ENCODE measurements around the gene HUNK.

Gene HUNK

GRCh38 chr21:31898933-31899630 is 26.3 kb downstream of the HUNK start:
- no peak for DNase-seq

- no peak for DNase-seq
These were observed 27.5 kb downstream of the HUNK start for GRCh38 chr21:31900121-31900895.

GRCh38 chr21:31901315-31901714 is 28.5 kb downstream of the HUNK start:
- no peak for DNase-seq

- DNase-seq, result no peak
These were observed 29.6 kb downstream of the HUNK start for GRCh38 chr21:31902438-31902837.

- no peak for DNase-seq
These were observed 31.1 kb downstream of the HUNK start for GRCh38 chr21:31903896-31904295.

DNA sequence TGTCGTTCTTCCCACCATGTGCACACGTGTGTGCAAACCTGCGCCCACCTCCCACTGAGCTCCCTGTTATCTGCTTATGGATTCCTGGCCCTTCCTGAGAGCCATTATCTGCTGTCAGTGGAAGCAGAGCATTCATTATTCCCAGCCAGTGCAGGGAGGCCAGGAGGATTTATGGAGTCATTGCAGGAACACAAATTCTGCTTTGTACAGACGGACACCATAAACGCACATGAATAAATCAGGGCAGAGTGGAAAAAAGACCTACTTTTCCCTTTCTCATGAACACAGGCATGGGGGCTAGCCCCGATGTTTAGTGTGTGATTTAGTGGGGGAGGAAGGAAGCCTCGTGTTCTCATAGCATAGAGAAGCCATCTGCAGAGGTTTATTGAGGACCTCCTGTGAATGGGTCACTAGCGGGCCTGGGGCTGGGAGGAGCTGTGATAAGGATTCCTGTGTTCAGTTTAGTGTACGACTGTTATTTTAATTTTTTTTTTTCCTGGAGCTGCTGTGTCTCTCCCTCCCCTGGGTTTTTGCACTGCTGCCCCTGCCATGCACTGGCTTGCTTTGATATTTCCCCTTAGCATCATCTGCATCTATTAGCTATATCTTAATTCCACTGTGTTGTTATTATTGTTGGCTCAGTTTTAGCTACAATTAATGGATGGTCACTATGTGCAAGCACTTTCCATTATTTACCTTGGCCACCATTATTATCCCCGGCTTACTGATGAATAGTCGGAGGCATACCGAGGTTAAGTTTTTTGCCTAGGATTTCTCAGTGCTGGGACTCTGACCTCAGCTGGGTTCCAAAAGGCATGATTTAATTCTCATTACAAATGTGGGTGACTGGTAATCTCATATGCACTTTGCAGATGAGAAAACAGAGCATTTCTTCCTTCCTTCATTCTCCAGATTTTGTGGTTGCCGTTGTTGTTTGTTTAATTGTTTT is 33.0 kb downstream of the HUNK start:
- DNase-seq, result peak; percentile 81

DNA sequence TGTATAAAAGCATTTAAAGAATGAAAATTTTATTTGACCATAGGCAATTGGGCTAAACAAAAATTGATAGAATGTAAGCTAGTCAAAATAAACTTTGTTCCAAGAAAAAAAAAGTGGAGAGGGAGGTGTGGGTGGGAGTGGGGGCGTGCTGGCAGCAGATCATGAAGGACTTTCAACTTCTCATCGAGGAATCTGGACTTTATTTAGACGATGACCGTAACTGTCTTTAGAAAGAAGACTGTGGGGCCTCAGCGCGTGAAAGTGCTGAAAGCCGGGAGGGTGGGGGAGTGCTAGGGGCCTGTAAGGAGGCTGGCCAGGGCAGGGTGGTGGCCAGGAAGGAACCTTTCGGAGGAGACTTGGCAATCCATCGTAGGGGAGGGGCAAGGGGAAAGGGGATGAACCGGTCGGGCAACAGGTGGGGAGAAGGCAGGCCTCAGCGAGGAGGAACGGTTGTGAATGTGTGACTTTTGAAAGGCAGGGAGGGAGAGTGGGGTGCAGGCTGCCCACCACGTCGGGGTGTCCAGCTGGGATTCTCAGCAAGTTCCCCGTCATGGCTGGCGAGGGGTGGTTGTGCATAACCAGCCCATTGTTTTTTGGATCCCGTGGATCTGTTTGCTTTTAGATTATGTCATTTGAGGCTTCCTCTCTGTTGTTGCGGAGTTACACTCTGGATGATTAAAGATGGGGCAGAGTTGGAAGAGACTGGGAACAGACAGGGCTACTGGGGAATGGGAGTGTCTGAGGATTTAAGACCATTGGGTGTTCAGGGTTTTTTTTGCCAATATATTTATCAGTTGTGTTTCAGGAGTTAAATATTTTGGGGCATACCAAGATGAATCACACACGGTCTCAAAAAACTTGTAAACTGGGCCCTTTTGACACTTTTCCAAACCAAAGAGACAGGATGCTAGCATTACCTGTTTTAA is 35.5 kb downstream of the HUNK start:
- no peak for DNase-seq

- DNase-seq, result peak; percentile 87
These were observed 36.6 kb downstream of the HUNK start for GRCh38 chr21:31909153-31910073.

DNA sequence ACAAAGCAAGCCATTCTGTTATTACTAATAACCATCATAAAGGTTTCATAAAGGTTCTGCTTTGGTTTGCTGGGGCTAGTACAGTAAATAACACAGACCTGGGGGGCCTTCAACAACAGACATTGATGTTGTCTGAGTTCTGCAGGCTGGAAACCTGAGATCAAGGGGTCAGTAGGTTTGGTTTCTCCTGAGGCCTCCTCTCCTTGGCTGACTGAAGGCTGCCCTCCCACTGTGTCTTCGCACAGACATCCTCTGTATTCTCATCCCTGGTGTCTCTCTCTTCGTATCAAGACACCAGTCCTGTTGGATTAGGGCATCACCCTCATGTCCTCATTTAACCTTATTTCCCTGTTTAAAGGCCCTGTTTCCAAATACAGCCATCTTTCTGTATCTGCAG is 37.3 kb downstream of the HUNK start:
- DNase-seq, result peak; percentile 49

DNA sequence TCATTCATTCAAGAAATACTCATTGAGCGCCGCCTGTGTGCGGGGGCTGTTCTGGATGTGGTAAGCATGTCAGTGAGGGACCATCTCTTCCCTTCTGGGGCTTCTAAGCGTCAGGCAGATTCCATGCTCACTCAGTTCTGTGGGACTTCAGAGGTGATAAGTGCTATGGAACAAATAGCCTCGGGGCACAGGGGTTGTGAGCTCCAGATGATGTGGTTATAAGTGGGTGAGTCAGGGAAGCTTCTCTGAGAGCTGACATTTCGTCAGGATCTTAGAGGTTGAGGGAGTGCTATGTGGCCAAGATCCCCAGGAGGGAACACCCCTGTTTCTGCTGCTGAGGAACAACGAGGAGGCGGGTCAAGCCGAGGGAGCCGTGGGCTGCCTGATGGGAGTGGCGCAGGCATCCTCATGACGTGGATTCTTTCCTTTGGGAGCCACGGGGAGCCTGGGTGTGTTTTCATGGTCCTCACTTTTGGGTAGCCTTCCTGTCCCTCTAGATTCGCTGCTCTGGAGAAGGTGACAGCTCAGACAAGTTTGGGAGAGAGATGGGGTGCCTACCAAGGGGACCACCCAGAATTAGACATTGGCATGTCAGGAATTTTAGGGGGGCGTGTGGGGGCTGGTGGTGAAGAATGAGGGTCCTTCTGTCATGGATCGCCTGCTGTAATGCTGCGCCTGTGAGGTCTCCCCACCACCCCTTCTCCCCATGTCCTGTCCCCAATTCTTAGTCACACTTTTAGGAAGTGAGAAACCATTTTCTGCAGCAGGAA is 38.5 kb downstream of the HUNK start:
- no peak for DNase-seq

DNA sequence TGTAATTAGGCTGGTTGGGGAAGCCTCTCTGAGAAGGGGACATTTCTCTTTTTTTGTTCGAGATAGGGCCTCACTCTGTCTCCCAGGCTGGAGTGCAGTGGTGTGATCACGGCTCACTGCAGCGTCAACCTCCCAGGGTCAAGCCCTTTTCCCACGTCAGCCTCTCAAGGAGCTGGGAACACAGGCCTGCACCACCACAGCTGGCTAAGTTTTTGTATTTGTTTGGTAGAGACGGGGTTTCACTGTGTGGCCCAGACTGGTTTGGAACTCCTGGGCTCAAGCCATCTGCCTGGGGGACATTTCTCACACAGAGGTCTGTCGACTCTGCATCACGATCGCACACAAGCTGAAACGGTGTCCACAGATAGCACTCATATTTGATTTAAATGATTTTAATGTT is 39.7 kb downstream of the HUNK start:
- no peak for DNase-seq

- no peak for DNase-seq
These were observed 40.4 kb downstream of the HUNK start for GRCh38 chr21:31913182-31913608.

DNA sequence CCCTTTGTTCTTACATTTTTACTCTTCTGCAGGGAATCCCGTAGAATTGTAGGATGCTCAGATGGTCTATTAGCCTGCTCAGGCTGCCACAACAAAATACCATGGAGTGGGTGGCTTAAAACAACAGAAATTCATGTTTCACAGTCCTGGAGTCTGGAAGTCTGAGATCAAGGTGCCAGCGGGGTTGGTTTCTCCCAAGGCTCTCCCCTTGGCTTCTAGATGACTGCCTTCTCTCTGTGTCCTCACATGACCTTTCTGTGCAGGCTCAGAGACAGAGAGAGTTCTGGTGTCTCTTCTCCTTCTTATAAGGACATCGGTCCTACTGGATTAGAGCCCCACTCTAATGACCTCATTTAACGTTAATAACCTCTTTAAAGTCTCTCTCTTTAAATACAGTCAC is 41.7 kb downstream of the HUNK start:
- peak; percentile 83 for DNase-seq

DNA sequence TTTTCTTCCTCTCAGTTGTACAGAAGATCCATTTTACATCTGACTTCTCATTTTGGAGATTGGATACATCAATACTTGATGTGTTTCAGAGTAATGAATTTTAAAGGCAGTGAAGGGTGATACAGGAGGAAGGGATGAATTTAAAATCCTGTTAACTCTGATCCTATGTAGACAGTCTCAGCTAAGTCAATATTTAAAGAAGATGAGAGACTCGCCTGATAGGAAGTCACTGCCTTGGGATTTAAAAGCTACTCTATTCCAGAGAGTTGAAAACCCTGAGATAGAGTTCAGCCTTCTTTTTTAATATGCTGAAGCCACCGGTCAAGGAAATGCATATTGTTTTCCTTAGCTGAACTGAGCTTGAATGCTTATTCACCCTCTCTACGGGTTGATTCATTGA is 42.7 kb downstream of the HUNK start:
- DNase-seq, result peak; percentile 43

DNA sequence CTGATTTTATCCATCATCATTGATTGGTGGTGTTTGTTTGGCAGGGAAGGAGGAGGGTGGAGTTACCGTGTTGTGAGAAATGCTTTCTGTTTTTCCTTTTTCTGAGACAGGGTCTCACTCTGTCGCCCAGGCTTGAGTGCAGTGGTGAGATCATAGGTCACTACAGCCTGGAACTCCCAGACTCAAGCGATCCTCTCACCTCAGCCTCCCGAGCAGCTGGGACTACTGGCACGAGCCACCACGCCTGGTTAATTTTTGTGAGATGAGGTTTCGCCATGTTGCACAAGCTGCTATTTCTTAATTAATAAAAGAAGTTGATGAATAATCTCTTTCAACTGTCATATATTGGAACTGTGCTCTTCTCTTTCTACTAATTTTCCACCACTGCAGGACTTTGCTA is 44.3 kb downstream of the HUNK start:
- DNase-seq, result no peak

- no peak for DNase-seq
These were observed 45.5 kb downstream of the HUNK start for GRCh38 chr21:31918250-31918775.

- no peak for DNase-seq
These were observed 47.5 kb downstream of the HUNK start for GRCh38 chr21:31920275-31920674.

DNA sequence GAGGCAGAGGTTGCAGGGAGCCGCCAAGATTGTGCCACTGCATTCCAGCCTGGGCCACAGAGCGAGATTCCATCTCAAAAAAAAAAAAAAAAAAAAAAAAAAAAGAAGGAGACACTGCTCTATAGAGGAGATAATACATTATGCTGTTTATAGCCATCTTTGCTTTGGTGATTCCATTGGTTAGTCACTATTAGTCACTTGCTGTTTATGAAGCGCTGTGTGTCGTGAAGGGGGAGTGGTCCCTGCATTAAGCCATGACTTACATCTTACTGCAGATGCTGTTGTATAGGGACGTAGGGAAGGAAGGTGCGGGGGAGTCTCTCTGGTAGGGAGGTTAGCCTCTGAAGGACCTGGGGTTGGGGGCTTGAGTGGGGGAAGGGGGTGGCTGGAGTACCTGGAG is 48.3 kb downstream of the HUNK start:
- no peak for DNase-seq

- no peak for DNase-seq
These were observed 50.1 kb downstream of the HUNK start for GRCh38 chr21:31922881-31923280.

DNA sequence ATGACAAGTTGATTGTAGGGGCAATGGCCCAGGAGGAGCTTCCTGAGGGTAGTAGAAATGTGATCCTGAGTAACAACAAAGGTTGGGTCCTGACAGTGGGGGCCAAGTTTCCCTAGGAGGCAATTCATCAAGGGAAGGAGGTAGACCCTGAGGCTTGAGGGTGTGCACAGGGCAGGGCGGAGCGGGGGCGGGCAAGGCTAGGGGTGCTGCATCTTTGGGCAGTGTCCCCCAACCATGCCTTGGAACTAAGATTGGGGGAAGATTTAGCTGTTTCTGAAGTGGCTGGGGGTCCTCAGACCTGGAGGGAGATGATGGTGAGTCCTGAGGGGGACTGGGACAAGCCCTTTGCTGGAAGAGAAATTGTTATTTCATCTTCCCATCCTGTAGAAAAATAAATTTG is 50.9 kb downstream of the HUNK start:
- DNase-seq, result no peak
